ENCODE data around the gene PDCL2.

GRCh38 chr4:55592014-55592413 is at the start of gene PDCL2:
- TF ChIP-seq CTCF (IDR thresholded peaks at IDR 0.05) = no peak
- no peak for TF ChIP-seq POLR2A (IDR thresholded peaks at IDR 0.05)

All from body of pancreas (tissue), 4 donors.